ENCODE measurements around the gene LAMTOR5.
"Not testable (repeated sequence)": the region's sequence is repeated elsewhere in the genome, so short reads cannot be mapped to it uniquely, and the experiment has no call there.

Gene LAMTOR5

DNA sequence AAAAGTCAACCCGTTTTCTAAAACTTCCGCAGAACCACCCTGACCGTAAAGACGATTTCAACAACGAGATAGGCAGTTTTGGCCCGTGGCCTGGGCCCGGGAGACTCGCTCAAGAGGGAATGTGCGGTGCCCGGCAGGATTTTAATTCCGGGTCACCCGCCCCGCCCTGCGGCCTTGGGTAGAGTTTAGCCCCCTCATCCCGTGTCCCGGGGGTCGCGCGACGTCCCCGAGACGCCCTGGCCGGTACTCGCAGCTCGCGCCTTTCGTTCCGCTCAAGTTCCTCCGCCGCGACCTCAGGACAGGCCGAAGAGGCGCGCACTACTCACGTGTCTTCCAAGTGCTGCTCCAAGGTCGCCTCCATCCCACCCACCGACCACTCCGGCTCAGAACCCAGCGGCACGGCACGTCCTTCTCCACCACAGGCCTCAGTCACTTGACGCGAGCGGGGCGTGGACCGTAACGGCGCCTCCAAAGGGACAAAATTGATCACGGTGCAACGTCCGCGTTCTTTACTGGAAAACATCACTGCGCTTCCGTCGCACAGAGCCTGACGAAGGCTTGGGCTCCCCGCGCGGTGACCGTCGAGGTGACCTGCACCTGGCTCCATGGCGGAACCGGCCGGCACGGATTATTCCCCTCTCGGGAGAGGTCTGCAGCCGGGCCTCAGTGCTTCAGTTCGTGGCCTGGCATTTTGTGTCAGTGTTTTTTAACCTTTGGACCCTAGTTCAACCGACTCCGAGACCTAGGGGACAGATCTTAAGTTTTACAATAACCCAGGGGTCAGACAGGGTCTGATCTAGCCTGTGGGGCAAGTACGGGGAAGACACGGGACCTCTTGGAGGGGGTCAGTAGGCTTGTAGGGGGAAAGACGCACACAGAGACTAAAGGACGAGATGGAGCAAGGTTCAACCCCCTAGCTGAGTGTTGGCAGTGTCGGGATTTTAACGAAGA is at the start of gene LAMTOR5:
Gene LAMTOR5 (minus strand): TSS at position 435 of the 951 bp plus-strand sequence. CDS start 74 bp downstream, at position 361.
- DNase-seq: peak; percentile 89

DNA sequence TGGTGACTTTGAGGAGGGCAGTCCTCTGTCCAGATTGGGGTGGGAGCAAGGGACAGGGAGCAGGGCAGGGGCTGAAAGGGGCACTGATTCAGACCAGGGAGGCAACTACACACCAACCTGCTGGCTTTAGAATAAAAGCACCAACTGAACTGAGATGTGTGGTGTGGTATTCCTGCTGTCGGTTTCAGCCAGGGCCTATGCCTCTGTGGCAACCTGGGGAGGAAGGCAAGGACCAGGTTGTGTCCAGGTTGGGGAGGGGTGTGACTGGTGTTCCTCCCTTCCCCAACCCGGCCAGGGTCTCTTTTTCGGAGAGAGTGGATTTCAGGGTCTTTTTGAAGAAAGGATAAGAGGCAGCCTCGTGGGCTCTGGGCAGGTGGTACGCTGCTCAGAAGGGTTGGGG is 49.7 kb upstream of the LAMTOR5 start:
- no peak for DNase-seq

DNA sequence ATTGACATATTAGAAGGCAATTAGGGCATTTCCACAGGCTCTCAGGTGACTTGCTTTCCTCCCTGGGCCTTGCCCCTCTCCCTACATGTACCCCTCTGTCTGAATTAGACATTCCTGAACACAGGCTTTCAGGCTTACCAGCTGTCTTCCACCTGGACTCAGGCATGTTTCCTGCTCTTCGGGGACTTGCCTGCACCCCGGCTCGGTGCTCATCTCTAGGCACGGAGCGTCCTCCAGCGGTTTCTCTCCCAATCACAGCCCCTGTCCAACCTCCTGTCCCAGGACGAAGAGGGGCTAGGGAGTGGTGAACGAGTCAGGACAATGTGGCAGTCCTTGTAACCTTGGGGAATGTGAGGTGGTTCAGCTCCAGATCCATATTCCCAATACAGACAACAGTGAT is 47.7 kb upstream of the LAMTOR5 start:
- no peak for DNase-seq

DNA sequence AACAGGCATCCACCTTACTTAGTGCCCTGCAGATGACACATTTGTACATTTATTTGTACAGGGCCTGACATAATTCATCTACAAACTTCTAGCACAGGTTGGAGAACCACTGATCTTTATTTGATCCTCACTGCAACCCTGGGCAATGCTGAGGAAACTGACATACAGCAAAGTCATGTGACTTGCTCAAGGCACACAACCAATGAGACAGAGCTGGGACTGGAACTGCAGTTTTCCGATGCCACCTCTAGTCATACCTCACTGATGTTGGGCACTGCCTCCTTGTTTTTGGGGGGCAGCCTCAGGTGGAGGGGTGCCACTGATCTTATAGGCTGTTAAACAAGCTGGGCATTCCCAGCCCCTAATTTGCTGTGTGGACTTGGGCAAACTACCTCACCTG is 46.8 kb upstream of the LAMTOR5 start:
- DNase-seq: no peak

DNA sequence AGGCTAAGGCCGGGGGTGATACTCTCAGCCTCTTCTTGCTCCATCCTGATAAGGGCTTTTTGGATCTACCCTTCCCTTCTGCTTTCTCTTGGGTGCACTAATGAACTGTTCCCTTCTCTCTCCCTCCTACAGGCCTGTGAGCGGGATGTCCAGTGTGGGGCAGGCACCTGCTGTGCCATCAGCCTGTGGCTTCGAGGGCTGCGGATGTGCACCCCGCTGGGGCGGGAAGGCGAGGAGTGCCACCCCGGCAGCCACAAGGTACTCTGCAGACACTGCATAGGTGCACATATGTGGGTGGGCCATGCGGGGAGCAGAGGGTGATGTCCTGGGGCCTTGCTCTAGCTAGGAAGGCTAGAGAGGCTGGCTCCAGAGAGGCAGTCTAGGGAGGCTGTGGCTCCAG is 46.3 kb upstream of the LAMTOR5 start:
- DNase-seq: no peak

DNA sequence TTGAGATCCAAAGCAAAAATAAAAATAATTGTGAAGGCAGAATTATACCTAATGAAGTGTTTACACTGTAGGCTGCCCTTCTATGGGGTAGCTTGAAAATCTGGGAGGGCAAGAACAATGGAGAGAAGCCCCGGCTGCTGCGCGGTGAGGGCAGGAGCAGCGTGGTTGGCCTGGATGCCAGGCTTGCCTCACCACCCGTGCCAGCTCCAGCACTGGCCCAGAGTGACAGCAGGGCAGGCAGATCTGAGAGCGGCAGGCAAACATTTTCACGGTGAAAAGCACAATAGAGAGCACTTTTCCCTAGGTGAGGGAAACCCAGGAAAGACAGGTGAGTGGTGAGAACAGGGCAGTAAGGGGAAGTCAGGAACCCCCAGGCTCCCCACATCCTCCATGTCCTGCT is 44.8 kb upstream of the LAMTOR5 start:
- no peak for DNase-seq

DNA sequence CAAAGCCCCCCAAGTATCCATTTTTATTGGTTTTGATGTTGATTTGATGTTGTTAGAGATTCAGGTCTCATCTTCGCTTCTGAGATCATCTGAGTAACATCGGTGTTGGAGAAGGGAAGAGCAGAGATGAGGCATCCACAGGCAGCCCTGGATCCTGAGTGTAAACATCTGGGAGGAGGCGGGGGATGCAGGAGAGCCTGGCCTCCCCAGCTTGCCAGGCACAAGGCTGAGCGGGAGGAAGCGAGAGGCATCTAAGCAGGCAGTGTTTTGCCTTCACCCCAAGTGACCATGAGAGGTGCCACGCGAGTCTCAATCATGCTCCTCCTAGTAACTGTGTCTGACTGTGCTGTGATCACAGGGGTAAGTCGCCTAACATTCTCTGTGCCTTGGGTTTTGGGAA is 43.4 kb upstream of the LAMTOR5 start, which contains the start of gene PROK1:
Gene PROK1 (plus strand): TSS at position 221 of the 400 bp plus-strand sequence. CDS start 68 bp downstream, at position 289.
- no peak for DNase-seq

DNA sequence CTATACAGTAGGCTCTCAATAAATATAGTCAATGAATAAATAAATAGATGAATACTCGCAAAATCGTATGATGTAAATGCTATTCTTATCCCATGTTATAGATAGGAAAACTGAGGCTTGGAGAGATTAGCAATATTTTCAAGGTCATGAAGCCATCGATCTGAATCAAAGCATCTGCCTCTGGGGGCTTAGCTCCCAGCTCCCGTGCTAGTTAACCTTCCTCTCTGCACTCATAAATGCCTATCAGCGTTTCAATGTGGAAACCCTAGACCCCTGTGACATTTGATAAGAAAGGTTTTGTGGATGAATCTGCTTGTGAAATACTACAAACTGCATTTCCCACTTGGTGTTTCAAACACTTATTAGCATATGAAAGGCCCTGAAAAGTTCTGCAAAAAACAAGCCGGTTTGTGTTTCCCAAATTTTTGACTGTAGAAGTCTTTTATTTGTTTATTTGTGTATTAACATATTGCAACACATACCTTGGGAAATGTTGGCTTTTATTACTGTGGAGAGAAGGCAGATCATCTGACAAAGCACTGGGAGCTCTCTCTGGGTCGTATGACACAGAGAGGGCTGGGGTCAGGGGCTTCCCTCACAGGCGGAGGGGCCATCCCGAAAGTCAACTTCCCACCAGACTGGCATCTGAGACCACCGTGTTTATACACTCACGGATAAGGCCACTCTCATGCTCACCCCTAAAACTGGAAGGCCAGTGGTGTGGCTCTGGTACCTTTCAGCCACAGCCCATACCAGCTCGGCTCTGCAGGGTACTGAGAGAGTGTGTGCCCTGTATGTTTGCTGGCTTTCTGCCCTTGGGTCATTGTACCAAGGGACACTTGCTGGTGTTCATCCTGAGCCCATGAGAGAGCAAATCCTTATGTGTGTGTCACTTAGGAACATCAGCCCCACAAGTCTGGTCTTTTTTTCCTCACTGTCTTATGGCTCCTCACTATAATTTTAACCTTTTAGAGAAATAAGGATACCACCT is 42.5 kb upstream of the LAMTOR5 start:
- no peak for DNase-seq

DNA sequence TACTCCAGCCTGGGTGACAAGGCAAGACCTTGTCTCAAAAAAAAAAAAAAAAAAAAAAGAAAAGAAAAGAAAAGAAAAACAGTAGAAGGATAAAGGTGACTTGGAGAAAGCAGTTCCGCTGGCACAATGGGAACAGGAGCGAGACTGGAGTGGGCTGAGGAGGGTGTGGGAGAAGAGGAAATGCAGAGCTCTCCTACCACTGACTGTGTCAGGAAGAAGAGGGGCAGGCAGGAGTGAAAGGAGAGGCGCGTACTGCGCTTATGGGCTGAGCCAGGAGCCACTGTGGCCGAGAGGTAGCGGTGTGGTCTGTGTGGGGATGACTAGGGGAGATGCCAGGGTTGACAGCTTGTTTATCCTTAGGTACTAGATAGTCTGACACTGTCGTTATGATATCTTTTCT is 37.1 kb upstream of the LAMTOR5 start:
- DNase-seq: no peak

DNA sequence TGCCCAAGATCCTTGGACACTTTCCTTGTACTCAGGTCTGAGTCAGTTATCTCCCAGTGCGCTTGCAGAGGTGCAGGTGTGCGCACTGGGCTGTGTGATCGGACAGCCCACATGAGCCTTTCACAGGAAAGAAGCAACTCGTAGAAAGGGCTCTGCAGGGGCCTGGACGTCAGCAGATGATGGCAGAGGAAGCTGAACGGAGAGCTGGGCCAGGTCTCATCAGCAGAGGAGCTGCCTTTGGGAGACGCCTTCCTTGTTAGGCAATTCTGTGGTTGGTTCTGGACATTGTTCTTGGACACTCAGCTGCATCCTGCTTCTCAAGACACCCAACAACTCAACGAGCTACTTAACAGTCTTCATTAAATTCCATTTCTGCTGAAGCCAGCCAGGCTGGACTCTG is 36.0 kb upstream of the LAMTOR5 start:
- no peak for DNase-seq

DNA sequence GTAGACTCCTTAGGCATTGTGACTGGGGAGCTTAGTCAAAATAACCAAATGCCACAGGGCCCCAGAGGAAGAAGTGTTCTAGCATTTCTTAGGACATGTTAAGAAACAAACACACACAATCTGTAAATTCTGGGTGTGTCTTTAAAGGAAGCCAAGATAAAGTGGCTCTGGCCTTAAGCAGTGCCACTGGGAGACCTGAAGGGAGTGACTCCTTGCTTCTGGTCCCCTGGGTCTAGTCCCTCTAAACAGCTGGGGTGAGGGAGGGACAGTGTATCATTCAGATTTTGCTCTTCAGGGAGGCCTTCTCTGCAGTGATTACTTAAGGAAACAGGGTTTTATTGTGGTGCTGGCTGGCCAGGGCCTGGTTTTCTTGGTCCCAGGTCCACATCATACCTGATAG is 34.4 kb upstream of the LAMTOR5 start:
- DNase-seq: no peak

DNA sequence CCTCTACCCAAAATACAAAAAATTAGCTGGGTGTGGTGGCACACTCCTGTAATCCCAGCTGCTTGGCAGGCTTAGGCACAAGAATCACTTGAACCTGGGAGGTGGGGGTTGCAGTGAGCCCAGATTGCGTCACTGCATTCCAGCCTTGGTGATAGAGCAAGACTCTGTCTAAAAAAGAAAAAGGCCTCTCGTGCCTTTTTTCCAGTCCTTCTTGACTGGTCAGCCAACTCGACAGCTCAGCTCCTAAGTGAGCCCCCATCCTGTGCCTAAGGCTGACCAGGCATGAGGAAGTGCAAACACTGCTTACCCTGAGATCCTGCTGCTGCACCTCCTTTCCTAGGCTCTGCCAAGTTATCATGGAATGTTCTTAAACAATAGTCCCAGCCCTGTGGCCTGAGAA is 33.4 kb upstream of the LAMTOR5 start:
- DNase-seq: no peak

DNA sequence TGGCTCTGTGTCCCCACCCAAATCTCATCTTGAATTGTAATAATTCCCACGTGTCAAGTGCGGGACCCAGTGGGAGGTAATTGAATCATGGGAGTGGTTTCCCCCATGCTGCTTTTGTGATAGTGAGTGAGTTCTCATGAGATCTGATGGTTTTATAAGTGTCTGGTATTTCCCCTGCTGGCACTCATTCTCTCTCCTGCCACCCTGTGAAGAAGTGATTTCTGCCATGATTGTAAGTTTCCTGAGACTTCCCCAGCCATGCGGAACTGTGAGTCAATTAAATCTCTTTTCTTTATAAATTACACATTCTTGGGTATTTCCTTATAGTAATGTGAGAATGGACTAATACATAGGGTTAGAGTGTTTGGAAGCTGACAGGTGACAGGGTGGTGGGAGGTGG is 32.4 kb upstream of the LAMTOR5 start:
- DNase-seq: not testable (repeated sequence)

DNA sequence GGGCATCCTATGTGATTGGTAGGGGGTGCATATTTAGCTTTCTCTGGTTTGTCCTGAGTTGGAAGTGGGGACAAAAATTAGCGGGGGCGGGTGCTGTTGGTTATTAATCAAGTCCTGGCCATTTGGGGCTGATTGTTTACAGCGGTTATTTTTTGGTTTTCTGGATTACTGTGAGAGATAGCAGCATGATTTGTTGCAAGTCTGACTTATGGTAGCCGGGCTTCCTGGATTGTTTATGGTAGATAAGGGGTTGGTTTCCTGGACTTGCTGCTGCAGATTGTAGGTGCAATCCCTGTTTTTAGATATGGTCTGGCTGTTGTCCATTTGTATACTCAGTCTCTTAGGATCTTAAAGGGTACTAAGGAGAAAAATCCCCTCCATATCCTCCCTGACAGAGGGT is 31.4 kb upstream of the LAMTOR5 start:
- no peak for DNase-seq

DNA sequence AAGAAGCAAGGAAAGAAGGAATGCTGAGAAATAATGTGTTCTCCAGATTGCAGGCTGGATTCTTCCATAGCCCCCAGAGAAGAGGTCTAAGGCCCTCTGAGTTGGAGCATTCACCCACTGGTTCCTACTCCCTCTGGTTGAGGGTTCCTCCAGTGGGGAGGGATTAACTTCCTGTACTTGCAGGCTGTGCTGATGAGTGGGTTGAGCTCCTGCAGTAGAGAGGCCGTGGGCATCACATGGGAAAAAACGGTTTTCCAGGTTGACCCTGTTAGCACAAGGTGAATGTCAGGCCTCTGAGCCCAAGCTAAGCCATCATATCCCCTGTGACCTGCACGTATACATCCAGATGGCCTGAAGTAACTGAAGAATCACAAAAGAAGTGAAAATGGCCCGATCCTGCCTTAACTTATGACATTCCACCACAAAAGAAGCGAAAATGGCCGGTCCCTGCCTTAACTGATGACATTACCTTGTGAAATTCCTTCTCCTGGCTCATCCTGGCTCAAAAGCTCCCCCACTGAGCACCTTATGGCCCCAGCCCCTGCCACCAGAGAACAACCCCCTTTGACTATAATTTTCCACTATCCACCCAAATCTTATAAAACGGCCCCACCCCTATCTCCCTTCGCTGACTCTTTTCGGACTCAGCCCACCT is 30.3 kb upstream of the LAMTOR5 start:
- DNase-seq: not testable (repeated sequence)

DNA sequence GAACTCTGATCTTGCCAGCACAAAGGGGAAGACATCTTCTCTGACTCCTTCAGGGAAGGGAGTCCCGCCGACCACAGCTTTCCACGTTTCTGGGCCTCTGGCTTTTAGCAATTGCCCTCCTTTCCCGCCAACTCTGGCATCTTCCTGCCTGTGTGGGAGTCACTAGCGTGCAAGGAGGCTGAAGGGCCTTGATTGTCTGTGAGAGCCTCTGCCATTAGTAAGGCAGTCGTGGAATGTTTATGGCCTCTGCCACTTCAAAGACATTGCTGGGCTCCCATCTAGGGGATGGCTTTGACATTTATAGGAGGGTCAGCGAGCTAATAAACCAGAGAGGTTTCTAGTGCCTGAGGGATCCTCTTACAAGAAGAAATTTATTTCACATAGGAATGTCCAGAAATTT is 29.1 kb upstream of the LAMTOR5 start:
- no peak for DNase-seq

DNA sequence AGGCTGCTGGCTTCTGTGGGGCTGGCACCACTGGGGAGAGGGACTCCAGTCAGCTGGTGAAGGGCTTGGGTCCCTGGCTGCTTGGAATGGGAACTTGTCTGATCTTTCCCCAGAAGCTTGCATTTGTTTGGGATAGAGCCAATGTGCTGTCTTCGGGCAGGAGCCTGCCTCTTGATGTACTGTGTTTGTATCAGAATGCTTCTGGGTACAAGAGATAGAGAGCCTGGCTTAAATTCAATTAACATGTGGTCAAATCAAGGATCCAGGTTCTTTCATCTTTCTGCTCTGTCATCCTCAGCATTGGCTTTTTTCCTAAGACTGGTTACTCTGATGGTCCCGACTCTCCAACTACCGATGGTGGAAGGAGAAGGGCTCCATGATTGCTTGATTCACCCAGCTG is 27.5 kb upstream of the LAMTOR5 start:
- DNase-seq: no peak

DNA sequence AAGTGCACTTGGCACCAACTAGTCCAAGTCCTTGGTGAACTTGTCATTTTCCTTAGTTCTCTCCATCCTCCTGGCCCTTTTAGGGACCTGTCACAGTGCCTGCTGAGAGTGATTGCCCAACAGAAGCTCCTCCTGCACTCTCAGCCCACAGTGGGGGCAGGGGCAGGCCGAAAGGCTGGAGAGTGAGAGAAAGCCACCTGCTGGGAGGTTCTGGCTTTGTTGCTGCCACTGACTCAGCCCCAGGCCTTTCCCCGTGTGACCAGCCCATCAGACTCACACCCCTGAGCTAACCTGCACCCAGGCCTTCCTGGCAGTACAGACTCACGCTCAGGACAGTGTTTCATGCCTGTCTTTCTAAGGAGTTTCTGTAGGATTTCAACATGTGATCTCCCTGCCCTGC is 26.3 kb upstream of the LAMTOR5 start:
- DNase-seq: no peak

DNA sequence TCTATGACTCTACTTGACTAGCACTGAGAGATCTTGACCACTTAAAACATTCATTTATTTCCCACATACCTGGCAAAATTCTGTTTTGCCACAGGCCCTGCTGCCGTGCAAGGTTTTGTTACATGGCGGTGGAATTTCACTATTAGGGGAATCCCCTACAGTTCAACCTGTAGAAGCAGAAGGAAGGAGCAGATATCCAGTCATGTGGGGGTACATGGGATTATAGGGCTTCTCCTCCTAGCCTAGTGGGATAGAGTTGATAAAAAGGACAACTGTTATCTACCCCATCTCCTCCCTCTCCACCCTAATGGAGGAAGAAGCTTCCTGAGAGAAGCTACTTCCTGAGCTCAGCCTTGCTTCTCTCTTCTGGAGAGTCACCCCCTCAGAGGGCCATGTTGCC is 25.7 kb upstream of the LAMTOR5 start:
- no peak for DNase-seq

DNA sequence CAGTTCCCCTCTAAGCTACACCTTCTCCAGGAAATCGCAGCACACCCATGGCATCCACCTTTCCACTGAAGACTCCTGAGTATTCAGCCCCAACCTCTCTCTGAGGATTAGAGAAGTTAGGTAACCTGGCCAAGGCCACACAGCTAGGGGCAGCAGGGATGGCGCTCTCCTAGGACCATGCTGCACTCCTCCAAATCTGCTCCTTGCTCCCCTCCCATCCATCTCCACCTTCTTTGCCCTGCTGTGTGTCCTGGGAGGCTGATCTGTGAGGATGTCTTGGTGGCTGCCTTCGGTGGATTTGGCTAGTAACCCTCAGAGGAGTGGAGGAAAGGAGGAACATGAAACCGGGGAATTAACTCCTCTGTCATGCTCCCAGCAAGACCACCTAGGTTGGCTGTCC is 23.4 kb upstream of the LAMTOR5 start:
- no peak for DNase-seq

DNA sequence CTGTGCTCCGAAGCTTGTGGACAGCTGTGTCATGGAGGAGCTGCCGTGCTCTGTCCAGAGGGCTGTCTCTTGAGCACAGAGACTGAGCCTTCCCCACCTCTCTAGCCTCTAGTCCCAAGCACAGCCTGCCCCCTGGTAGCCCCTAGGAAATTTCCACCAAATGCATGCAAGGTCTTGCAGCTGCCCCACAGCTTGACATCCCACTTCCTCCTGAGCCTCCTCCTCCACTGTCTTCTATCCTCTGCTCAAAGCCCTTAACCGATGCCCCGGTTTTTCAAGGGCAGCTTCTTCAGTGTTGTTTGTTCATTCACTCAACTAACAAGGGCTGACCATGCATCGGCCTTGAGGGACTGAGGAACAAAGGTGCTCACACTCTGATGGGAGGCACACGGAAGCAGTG is 22.9 kb upstream of the LAMTOR5 start:
- no peak for DNase-seq

DNA sequence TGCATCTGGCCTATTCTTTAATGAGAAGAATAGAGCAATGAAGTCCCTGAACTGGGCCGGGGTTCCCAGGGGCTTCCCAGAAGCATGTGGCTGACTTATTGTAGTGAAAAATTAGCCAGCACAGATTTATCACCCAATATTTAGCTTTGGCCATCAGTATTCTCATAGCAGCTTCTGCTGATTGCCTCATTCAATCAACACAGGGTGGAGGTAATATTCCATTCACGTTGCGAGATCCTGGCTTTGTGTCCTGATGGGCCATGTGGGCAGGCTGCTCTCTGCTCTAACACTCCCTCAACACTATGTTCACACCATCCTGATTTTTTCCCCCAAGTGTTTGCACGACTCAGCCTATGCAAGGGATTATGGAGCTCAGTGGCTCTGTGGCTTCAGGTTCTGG is 21.5 kb upstream of the LAMTOR5 start:
- DNase-seq: no peak

DNA sequence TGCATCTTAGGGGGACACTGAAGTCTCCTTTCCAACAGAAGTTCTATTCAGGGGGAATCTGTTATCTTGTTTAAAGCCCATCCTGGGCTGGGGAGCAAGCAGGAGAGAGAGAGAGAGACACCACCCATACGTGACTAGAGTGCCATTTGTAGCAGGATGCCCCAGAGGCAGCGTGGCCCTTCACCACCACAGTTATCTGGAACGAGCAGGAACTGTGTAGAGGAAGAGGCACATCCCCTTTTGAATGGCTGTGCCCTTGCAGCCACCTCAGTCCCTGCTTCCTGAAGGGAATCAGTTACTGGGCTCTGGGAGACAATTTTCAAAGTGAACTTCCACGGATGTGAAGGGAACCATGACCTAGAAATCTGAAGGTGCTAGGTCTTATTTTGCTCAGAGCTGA is 19.4 kb upstream of the LAMTOR5 start:
- no peak for DNase-seq
